Fibroblast of skin of back (primary cell): ENCODE measurements around the gene UGT1A4.

Source experiments
- DNase-seq: peaks from one replicate; pipeline ENCODE4 v3.0.0-alpha.2; 2013

UGT1A4 gene

DNA sequence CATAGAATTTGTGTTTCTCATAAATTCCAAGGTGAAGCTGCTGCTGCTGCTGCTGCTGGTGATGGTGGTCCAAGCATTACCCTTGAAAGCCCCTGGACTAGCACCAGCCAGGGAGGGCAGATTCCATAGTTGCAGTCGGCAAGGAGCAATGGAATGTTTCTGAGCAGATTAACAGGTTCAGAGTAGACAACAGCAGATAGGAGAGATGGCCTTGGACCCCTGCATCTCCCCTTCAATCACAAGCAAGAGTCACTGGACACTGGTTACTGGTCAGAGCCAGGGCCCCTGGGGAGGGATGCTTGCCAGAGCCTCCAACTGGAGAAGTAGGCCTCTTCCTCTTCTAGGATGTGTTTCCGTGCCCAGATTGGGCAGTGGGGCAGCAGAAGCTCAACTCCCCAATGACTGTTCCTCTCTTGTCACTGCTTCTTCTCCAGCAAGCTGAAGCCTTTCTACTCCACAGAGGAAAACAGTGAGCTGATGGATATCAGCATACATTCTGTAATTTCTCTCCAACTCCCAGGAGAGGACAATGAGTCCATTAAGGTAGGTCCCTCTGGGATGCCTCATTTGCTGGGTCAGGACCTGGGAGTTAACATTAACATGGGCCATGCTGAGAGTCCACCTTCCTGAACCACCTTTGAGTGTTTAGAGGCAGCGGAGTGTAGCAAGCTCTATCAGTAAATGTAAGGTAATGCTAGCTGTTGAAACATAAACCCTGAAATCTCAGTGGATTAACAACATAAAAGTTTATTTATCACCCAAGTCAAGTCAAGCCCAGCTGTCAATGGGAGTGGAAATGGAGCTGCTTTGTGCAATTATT lies 94.9 kb downstream of the UGT1A4 start:
- DNase-seq = no peak

DNA sequence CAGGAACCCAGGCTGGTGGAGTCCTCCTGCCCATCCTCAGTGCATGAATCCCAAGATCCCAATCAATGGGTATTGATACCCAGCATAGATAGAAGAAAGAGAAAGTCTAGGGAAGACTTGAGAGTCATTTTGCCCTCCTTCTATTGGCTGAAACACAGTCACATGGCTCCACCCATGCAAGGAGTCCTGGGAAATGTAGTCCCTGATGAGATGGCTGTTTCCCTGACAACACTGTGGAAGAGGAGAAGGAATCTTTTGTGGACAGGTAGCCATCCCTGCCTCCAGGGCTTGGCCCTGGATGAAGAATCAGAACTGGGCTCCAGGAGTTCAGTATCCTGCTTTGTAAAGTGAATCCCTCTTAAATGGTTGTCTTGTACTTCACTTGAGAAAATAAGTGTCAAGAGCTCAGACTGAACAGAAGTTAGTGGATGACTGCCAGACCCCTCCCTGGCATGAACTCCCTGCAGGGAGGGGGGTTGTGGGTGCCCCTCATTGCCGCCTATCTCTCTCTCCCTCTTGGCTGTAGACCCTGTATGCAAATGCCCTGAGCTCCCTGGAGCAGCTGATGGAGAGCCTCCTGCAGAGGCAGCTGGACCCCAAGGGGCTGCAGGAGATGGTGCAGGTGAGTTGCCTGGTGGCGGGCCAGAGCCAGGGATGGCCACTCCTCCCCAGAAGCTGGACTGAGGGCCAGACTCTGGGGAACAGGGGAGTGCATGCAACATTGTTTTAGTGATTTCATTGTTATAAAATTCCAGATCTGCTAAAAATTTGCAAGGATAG lies 95.7 kb downstream of the UGT1A4 start:
- no peak for DNase-seq

DNA sequence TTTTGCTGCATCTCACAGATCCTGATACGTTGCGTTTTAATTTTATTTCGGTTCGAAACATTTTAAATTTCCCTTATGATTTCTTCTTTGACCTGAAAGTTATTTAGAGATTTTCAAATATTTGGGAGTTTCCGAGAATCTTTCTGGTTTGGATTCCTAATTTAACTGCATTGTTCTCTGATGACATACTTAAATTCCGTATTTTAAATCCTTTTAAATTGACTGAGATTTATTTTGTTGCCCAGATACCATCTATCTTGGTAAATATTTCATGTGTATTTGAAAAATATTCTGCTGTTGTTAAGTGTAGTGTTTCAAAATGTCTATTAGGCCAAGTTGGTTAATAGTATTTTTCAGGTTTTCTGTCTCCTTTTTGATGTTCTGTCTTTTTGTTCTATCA lies 97.3 kb downstream of the UGT1A4 start:
- DNase-seq = no peak

DNA sequence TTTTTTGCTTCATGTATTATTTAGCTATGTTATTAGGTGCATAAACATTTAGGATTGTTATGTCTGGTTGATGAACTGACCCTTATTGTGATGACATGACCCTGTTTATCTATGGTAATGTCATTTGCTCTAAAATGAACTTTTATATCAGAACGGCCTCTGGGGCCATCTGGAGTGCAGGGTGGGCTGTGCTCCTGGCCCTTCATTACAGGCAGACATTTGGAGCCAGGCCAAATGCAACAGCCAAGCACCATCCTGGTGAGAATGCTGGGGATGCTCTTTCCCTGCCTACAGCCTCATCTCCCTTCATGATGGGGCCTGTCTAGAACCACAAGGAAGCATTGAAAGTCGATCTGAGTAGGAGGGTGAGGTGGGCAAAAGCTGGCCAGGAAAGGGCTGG lies 97.8 kb downstream of the UGT1A4 start:
- DNase-seq = no peak

DNA sequence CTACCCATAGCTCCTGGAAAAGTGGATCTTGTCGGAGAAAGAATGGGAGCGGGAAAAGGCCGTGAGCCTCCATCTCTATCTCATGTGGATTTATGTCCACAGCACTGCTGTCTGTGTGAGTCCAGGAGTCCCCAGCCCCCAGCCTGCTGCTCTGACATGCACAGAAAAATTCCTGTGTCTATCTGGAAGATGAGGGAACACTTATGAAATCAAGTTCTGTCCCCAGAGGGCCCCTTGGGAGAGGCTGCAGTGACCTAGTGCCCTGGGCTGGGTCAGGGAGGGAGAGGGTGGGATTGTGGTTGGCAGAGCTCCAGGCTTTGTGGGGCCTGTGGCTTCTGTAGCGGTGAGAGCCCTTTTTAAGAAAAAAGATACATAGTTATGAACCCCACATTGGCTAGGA lies 98.2 kb downstream of the UGT1A4 start:
- DNase-seq = no peak

DNA sequence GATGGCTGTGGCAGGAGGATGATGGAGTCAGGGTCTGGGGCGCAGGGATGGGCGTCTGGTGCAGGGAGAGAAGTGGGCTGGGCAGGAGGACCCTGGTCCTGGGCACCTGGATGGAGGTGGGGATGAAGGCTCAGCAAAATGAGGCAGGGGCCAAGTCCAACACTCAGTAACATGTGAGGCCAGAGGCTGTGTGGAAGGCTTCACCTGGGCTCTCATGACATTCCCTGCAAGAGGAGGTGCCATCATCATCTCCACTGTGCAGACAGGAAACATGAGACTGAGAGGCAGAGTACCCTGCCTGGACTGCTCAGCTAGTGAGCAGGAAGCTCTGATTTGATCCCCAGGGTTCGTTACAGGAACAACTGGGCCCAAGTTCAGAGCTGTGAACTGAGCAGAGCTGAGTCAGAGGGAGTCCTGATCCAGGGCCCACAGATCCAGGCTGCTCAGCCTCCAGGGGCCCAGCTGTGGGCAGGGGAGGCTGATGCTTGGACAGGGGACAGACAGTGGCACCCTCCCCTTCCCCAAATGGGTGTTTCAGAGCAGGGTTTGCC lies 98.9 kb downstream of the UGT1A4 start:
- no peak for DNase-seq

DNA sequence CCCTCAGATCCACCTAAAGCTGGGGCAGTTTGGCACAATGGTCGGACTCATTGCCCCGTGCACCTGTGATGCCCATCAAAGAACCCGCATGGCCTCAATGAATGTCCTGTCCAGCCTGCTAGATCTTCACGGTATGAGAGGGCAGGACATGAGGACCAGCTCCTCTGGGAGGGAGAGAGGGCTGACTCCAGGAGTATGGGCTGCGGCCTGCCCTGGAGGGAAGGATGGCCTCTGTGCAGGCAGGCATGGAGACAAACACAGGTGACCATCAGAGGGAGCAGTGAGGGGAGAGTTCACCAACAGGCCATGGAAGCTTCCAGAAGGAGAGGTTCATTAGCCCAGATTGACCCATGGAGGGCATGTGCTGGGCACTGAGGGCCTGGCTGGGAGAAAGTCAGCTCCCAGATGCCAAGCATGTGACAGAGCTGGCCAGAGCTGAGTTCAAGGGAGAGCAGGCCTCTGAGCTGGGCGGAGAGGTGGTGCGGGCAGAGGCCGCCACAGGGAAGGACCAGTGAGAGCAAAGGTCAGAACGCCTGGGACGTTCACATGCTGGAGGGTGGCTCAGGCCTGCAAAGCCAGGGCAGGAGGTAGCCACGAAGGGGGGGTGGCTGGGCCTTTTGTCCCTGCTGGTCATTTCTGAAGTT lies 99.6 kb downstream of the UGT1A4 start:
- no peak for DNase-seq

DNA sequence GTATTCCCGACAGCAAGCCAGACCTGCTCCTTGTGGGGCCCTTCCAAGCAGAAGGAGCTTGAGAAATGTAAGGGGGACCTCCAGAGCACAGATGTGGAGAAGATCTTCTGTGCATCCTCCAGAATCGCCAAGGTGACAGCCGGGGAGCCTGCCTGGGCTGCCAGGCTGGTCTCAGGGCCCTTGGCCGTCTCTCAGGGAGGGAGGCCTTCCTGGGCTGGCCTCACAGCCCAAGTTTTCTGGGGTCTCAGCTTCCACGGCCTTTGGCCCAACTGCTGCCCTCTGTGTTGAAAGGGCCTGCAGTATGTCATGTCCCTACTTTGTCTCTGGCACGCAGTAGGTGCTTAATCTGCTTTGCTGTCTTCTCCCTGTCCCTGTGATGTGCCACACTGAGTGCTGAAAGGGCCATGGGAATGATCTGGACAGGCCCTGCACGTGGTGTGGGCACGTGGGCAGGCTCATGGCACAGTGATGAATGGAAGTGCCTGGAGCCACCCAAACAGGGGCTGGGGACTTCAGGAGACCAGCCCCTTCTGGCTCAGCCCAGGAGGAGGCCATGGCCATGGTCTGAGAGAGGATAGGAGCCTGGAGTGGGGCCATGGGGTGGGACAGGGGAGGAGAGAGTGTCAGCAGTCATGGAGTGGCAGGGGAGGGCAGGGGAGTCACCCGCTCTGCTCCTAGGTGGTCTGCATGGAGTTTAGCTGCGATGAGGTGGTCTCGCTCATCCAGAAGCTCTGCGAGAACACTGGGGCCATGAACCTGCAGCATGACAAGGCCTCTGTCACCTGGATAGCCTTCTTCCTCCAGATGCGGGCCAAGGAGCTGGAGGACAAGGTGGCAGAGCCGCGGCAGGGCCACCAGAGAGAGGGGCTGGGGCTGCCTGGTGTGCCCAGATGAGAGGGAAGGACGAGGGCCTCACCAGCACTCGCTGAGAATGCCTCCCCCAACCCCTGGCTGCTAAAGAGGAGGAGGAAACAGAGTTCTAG lies 100.4 kb downstream of the UGT1A4 start:
- DNase-seq = no peak

DNA sequence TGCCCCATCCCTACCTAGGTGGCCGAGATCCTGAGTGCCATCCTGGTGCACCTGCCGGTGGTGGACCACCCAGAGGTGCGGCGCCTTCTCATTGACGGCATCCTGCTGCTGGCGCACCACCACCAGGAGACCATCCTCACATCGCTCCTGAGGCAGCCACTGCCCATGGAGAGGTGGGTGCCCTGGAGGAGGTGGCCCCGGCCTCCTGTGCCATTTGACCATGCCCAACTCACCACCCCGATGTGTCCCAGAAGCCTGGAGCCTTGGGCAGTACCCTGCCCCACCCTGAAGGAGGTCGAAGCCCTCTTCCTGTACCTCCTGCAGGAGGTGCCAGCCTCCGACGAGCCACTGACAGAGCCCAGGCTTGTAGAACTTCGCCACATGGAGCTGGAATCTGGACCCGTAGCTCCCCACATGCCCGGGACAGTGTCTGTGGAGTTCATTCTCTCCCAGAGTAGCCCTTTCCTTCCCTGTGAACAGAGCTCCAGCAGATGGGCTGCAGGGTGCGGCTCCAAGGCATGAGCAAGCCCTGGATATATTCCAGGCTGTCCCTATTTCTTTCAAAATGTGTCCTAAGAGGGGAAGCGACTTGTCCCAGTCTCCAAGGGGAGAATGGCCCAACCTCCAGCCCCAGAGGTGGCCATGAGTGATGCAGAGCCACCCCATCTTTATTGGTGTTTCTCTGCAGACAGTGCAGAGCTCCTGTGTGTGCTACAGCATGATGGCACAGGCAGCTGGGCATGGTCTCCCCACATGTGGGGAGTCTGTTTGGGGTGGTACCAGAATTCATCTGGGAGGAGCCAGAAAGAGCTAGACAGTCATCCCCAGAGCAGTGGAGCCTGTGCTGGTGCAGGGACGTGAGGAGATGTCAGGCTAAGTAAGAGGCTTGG lies 101.6 kb downstream of the UGT1A4 start:
- no peak for DNase-seq

DNA sequence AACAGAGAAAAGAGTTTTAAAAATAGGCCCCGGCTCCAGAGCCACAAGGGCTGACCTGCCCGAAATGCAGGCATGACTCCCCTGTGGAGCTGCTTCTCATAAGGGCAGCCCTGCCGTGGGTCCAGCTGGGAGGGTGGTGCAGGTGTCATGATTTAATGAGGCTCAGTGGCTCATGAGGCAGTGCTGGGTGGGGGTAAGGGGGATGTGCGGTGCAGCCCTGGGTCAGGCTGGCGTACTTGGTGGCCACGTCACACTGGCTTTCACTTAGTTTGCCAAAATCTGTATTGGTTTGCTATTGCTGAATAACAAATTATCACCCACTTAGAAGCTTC lies 102.2 kb downstream of the UGT1A4 start:
- DNase-seq = no peak

DNA sequence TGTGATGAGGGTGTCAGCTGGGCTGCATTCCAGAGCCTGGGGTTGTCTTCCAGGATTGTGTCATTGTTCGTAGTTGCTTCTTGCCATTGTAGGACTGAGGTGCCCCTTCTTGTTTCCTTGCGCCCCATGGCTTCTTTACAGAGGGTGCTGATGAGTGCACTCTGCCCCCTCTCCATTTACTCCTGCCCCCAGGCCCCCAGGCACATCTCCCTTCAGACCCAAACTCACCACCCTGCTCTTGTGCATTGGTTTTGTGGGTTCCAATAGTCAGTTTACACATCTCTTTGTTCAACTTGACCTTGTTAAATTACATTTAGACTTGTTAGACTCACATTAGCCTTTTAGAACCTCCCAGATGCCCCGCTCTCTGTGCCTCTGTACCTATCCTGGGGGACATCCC lies 102.7 kb downstream of the UGT1A4 start:
- DNase-seq = no peak

DNA sequence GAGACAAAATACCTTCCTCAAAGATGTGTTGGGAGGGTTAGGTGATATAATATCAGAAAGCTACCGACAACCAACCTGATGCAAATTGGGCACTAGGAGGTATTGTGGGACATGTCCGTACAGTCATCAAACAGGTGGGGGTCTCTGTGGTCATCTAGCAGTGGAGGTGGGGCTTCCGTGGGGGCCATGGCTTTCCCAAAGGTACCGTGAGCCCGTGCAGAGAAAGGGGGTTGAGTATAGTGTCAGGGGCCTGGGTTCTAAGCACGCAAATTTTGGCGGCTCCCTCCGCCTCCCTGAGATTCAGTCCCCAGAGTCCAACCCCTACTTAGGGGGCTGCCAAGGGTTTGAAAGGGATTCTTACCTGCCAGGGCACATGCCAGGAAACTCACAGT lies 103.2 kb downstream of the UGT1A4 start:
- no peak for DNase-seq

DNA sequence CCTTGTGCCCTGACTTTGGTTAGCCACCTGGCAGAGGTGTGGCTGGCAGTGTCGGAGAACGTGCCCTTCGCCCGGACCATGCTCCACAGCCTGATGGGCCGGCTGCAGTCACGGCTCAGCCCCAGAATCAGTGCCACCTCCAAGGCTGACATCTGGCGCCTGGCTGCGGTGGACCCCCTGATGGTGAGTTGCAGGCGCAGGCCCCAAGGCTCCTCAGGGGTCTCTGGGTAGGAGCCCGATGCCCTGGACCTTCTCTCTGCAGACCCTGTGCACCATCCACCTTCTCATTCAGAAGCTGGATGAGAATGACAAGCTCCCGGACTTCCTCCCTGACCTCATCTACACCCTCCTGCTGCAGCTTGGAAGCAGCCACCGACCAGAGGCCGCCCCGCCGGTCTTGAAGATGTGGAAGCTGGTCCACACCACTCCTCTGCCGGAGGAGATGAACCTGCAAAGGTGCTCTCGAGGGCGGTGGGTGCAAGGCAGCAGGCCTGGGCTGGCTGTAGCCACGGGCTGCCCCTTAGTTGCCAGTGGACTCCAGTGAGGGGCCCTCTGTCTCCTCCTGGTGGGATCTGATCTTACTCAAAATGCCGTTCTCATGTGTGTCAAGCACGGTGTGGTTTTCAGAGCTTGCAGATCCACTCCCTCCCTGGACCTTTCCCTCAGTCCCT lies 103.7 kb downstream of the UGT1A4 start:
- DNase-seq = no peak
